Gastrocnemius medialis (tissue), 4 donors: ENCODE results near the gene AP3S1. TPM values are rescaled to one million over a fixed set of nuclear protein-coding genes. Genes with fewer than 3 reads are reported as not detected.
A peak's percentile ranks its signal among the peaks of the same experiment; 100 is the strongest.

Experiments used
- ATAC-seq, 2 donors: fragments of 150-250 bp; one replicate each; pipeline ENCODE4 v1.9.1; 2016
- DNase-seq, 2 donors: peaks; one replicate each; pipeline ENCODE4 v3.0.0-alpha.2; 2019
- H3K27ac ChIP-seq, 4 donors: fragments of 200-600 bp; sonication (generic); 1 replicate in 1 of 4; 2 replicates in 3 of 4; pipeline ENCODE4 v1.5.1; 2016 to 2018; ENCODE audit warnings: mild to moderate bottlenecking in 2 of 4, moderate library complexity in 1 of 4
- H3K27me3 ChIP-seq, 3 donors: fragments of 200-600 bp; sonication (generic) in 2 of 3; 1 replicate in 1 of 3; 2 replicates in 2 of 3; pipeline versions ENCODE4 v1.5.1 to v1.6.0; 2016 to 2019; ENCODE audit warnings: mild to moderate bottlenecking in 1 of 3, moderate library complexity in 1 of 3
- H3K36me3 ChIP-seq, 2 donors: fragments of 200-600 bp; sonication (generic) in 1 of 2; one replicate each; pipeline ENCODE4 v1.5.1; 2017 to 2018
- H3K4me1 ChIP-seq, 2 donors: fragments of 200-600 bp; sonication (generic) in 1 of 2; one replicate each; pipeline ENCODE4 v1.5.1; 2016 to 2017; ENCODE audit warnings: mild to moderate bottlenecking in 2 of 2
- H3K4me3 ChIP-seq, 4 donors: fragments of 200-600 bp; sonication (generic) in 3 of 4; 1 replicate in 1 of 4; 2 replicates in 3 of 4; pipeline ENCODE4 v1.5.1; 2016 to 2019; ENCODE audit warnings: mild to moderate bottlenecking in 2 of 4
- H3K9me3 ChIP-seq, 3 donors: fragments of 200-600 bp; sonication (generic) in 2 of 3; 1 replicate in 1 of 3; 2 replicates in 2 of 3; pipeline ENCODE4 v1.5.1; 2016 to 2019
- POLR2A ChIP-seq, 2 donors: fragments of 450-650 bp; IDR thresholded peaks; one replicate each; pipeline ENCODE4 v1.6.1; 2017; ENCODE audit warnings: antibody characterized with exemption in 2 of 2, mild to moderate bottlenecking in 2 of 2, moderate library complexity in 2 of 2
- in situ Hi-C, 4 donors: fragments of 200-750 bp; cut with MboI; loops; one replicate each; pipeline versions ENCODE4 v1.15.0 to v1.8.0; 2017; ENCODE audit warnings: low sequenced_read_pairs in 4 of 4
- intact Hi-C: fragments of 100-400 bp; cut with DNase I; formaldehyde crosslinking; loops from one replicate; pipeline ENCODE4 v1.15.1; 2023; ENCODE audit warnings: low total_unique reads
- total RNA-seq, 4 donors: library from RNA; depleted of rRNA; stranded (reverse); fragments of >200 nt; gene quantifications; one replicate each; pipeline versions ENCODE4 v1.1.0 to v1.2.3, GENCODE V29; 2016
- TF ChIP-seq, protein P1 (sequence below), 5 experiments: fragments of 450-650 bp in 3 of 5; fragments of 200-600 bp in 2 of 5; sonication (generic) in 2 of 5; IDR thresholded peaks in 4 of 5; conservative IDR thresholded peaks in 1 of 5; 1 replicate in 4 of 5; 2 replicates in 1 of 5; pipeline ENCODE4 v1.5.1; 2016 to 2019; ENCODE audit warnings: antibody characterized with exemption in 5 of 5, mild to moderate bottlenecking in 3 of 5, moderate library complexity in 3 of 5

Gene AP3S1
- total RNA-seq, 4 donors from 2014 or later = 13.0 to 121 (median 25.5) TPM

DNA sequence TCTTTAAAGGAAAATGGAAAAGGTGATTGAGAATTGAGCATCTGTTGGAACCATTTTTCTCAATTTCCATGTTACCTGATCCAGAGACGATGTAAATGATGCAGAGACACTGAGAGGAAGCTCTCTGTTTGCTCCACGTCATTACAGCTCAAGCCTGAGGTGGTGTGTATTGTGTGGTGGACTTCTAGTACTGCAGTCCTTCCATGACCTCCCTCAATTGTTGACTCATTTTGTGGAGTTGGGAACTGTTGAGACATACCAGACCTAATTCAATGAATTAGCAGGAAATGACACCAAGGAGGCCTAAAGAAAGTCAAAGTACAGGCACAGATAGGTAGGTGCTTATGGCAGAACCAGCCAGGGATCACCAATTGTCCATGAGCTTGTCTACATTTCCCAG is 104.9 kb downstream of the AP3S1 start:
- no peaks in the 10 kb centered on the region for H3K4me1 ChIP-seq
- H3K4me3 ChIP-seq = no peak overlapping the region
- in situ Hi-C loops (no loop called here), intact Hi-C loops (no loop called here)
- TF ChIP-seq POLR2A (IDR thresholded peaks at IDR 0.05) = no peak
- TF ChIP-seq, protein P1, sequence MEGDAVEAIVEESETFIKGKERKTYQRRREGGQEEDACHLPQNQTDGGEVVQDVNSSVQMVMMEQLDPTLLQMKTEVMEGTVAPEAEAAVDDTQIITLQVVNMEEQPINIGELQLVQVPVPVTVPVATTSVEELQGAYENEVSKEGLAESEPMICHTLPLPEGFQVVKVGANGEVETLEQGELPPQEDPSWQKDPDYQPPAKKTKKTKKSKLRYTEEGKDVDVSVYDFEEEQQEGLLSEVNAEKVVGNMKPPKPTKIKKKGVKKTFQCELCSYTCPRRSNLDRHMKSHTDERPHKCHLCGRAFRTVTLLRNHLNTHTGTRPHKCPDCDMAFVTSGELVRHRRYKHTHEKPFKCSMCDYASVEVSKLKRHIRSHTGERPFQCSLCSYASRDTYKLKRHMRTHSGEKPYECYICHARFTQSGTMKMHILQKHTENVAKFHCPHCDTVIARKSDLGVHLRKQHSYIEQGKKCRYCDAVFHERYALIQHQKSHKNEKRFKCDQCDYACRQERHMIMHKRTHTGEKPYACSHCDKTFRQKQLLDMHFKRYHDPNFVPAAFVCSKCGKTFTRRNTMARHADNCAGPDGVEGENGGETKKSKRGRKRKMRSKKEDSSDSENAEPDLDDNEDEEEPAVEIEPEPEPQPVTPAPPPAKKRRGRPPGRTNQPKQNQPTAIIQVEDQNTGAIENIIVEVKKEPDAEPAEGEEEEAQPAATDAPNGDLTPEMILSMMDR (IDR thresholded peaks at IDR 0.05 in 4 of 5, conservative IDR thresholded peaks at IDR 0.05 in 1 of 5) = no peak
- no peaks in the 10 kb centered on the region for H3K36me3 ChIP-seq
- no peaks in the 10 kb centered on the region for H3K27me3 ChIP-seq
- H3K27ac ChIP-seq = no peak overlapping the region
- DNase-seq (no peak), ATAC-seq (no peak)
- H3K9me3 ChIP-seq = no peaks in the 10 kb centered on the region

DNA sequence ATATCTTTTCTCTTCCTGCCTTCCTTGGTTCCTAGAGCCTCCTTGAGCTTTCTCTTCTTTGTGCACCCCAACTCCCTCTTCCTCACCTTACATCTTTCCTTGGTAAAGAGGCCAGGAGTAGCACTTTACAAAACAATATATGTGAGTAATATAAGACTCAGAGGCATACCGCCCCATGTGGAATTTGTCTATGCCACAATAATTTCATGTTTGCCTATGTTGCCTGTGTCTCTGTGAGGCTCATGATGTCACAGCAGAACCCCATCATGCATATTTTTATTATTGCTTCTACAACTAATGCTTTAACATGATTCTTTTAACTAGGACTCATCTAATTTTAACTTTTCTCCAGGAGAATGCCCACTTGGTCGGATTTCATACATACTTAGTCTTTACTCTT is 105.5 kb downstream of the AP3S1 start:
- no peak overlapping the region for H3K27ac ChIP-seq
- in situ Hi-C loops (no loop called here), intact Hi-C loops (no loop called here)

DNA sequence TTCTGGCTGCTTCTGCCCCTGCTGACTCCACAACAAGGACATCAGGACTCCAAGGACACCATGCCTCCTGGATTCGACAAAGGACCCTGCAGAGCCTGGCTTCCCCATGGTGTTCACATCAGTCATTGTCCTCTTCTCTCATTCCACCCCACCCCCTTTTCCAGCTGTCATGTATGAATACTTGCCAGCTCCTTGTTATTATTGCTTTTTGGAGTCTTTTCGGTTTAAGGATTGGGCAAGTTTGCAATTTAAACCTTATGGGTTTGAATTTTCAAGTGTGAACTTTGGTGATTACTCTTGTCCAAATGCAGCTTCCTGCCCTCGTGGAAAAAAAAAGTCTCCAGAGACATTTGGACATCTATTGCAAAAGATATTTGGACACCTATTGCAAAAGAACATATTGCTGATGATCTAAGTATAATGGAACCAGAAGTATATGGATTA is 106.4 kb downstream of the AP3S1 start:
- no peaks in the 10 kb centered on the region for H3K27me3 ChIP-seq
- no peaks in the 10 kb centered on the region for H3K9me3 ChIP-seq
- DNase-seq (peak in 1 of 2 donors; percentile 30), ATAC-seq (peak; percentile 72 to 73)
- intact Hi-C loops (no loop called here), in situ Hi-C loops (no loop called here)
- H3K4me3 ChIP-seq = no peak overlapping the region
- no peak for TF ChIP-seq POLR2A (IDR thresholded peaks at IDR 0.05)
- TF ChIP-seq, protein P1 (IDR thresholded peaks at IDR 0.05 in 4 of 5, conservative IDR thresholded peaks at IDR 0.05 in 1 of 5) = no peak
- no peaks in the 10 kb centered on the region for H3K4me1 ChIP-seq
- peak overlapping the region in 2 of 4 donors; percentile 49 to 54 for H3K27ac ChIP-seq
- no peaks in the 10 kb centered on the region for H3K36me3 ChIP-seq

More for the DNA sequence above, 105.5 kb downstream of the AP3S1 start:
- Histone ChIP-seq H3K4me1 (no peaks in the 10 kb centered on the region), H3K36me3 (no peaks in the 10 kb centered on the region), H3K9me3 (no peaks in the 10 kb centered on the region), H3K4me3 (no peak overlapping the region), H3K27me3 (no peaks in the 10 kb centered on the region)
- ATAC-seq (no peak), DNase-seq (no peak)
- TF ChIP-seq, protein P1 (IDR thresholded peaks at IDR 0.05 in 4 of 5, conservative IDR thresholded peaks at IDR 0.05 in 1 of 5) = no peak

DNA sequence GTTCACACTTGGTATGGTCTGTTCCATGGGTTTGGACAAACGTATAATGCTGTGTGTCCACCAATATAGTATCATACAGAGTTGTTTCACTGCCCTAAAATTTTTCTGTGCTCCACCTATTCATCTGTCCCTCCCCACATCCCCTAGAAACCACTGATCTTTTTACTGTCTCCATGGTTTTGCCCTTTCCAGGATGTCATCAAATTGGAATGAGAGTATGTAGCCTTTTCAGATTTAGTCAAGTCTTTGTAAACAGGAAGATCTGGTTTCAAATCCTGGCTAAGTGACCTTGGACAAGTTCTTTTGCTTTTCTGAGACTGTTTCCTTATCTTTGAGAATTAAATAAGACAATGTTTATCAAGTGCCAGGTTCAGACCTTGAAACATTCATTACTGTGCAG is 107.4 kb downstream of the AP3S1 start:
- peak overlapping the region in 2 of 4 donors; percentile 54 for H3K27ac ChIP-seq
- no peak for DNase-seq
- no peak overlapping the region for H3K4me3 ChIP-seq
- intact Hi-C loops = no loop called here
- in situ Hi-C loops = no loop called here
- H3K27me3 ChIP-seq = no peaks in the 10 kb centered on the region
- H3K9me3 ChIP-seq = no peaks in the 10 kb centered on the region
- no peak for TF ChIP-seq POLR2A (IDR thresholded peaks at IDR 0.05)
- TF ChIP-seq, protein P1 (IDR thresholded peaks at IDR 0.05 in 4 of 5, conservative IDR thresholded peaks at IDR 0.05 in 1 of 5) = no peak
- H3K36me3 ChIP-seq = no peaks in the 10 kb centered on the region
- H3K4me1 ChIP-seq = no peaks in the 10 kb centered on the region
- ATAC-seq = no peak

DNA sequence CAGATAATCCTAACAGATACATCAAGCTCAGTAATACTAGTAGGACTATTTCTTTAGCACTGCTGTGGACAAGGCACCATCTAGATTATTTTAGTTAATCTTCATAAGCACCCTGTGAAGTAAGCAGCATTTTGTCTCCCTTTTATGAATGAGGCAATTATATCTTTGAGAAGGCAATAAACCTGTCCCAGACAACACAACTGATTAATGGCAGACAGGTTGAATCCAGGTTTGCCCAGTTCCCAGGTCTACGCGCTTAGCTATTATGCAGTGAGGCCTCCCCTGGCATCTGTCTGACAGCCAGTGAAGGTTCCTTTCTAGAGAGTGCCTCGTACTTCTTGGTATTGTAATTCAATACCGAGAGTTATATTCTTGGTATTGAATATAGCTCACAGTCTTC is 110.9 kb downstream of the AP3S1 start:
- intact Hi-C loops = no loop called here
- Histone ChIP-seq H3K4me1 (no peaks in the 10 kb centered on the region), H3K27me3 (no peaks in the 10 kb centered on the region), H3K36me3 (no peaks in the 10 kb centered on the region), H3K27ac (no peak overlapping the region), H3K4me3 (no peak overlapping the region), H3K9me3 (no peaks in the 10 kb centered on the region)
- TF ChIP-seq, protein P1 (IDR thresholded peaks at IDR 0.05 in 4 of 5, conservative IDR thresholded peaks at IDR 0.05 in 1 of 5) = no peak
- no peak for TF ChIP-seq POLR2A (IDR thresholded peaks at IDR 0.05)
- no peak for ATAC-seq
- DNase-seq = no peak
- in situ Hi-C loops = no loop called here
